Cardiac muscle cell (in vitro differentiated cells and primary cell): Measurements from ENCODE around the gene TMEM184A. TPM values are rescaled to one million over a fixed set of nuclear protein-coding genes. Genes with fewer than 3 reads are reported as not detected.

Experiments
- DNase-seq, 2 donors: peaks; one replicate each; pipeline versions ENCODE4 v3.0.0 to v3.0.0-alpha.2; 2010 to 2017; ENCODE audit warnings: low read depth in 1 of 2, low spot score in 1 of 2
- H3K27ac ChIP-seq: fragments of 200-600 bp; sonication (generic); 2 replicates; pipeline ENCODE4 v1.5.1; 2016
- H3K27me3 ChIP-seq: fragments of 200-600 bp; sonication (generic); 2 replicates; pipeline ENCODE4 v1.6.0; 2016; ENCODE audit warnings: control low read depth
- H3K36me3 ChIP-seq: fragments of 200-600 bp; sonication (generic); 2 replicates; pipeline ENCODE4 v1.5.1; 2016; ENCODE audit warnings: control low read depth
- H3K4me1 ChIP-seq: fragments of 200-600 bp; sonication (generic); 2 replicates; pipeline ENCODE4 v1.8.1; 2017; ENCODE audit warnings: low read depth, mild to moderate bottlenecking, mixed run types
- H3K4me3 ChIP-seq: fragments of 200-600 bp; sonication (generic); 2 replicates; pipeline ENCODE4 v1.5.1; 2016; ENCODE audit warnings: mild to moderate bottlenecking
- H3K9me3 ChIP-seq: fragments of 200-600 bp; sonication (generic); 2 replicates; pipeline ENCODE4 v1.5.1; 2017; ENCODE audit warnings: low read depth, mild to moderate bottlenecking, control low read depth
- CTCF ChIP-seq: IDR thresholded peaks from 2 replicates; pipeline ENCODE4 v1.5.1; 2012; ENCODE audit warnings: low read depth, mild to moderate bottlenecking, low read length
- polyA plus RNA-seq: library from polyadenylated mRNA; unstranded; fragments of >200 nt; fragmentation: Nextera tagmentation; extraction: Ambion mirVana; gene quantifications from 2 replicates; pipeline ENCODE4 v1.2.1, GENCODE V29; 2016
- total RNA-seq: library from RNA; depleted of rRNA; stranded (reverse); fragments of >200 nt; gene quantifications from 2 replicates; pipeline ENCODE4 v1.2.3, GENCODE V29; 2016

TMEM184A gene
- total and polyA plus RNA-seq, 2 experiments from 2014 or later: 2.1 to 3.0 TPM

GRCh38 chr7:1599640-1600395 is 43.8 kb upstream of the TMEM184A start:
- no peak for DNase-seq
- Histone ChIP-seq H3K9me3 (no peaks in the 10 kb centered on the region), H3K27me3 (no peaks in the 10 kb centered on the region), H3K27ac (no peak overlapping the region), H3K36me3 (no peaks in the 10 kb centered on the region), H3K4me3 (no peak overlapping the region), H3K4me1 (no peaks in the 10 kb centered on the region)
- no peak for TF ChIP-seq CTCF

DNA sequence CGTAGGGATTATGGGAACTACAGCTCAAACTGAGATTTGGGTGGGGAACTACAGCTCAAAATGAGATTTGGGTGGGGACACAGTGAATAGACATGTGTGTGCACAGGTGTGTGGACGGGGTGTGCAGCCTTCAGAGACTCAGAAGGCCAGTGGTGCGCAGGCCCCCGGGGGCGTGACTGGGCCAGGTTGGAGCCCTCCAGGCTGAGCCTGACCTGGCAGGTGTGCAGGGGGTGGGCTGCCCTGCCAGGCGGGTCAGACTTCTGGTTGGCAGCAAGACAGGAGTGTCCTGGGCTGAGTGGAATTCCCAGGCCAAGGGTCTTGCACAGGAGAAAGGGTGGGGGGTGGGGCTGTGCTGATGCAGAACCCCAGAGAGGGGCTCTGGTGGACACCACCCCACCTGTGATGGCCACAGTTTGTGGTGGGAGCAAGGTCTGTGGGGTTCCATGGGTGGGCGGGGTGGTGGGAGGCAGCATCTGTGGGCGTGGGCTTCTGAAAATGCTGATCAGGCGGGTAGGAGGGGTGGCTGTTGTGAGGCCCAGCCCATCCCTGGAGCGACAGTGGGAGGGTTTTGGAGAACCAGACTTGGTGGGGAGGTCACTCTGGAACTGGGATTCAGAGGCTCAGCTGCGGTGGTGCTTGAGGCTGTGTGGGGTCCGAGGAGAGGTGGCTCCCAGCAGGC is 43.1 kb upstream of the TMEM184A start:
- Histone ChIP-seq H3K27ac (no peak overlapping the region), H3K4me3 (no peak overlapping the region), H3K4me1 (no peaks in the 10 kb centered on the region), H3K36me3 (no peaks in the 10 kb centered on the region), H3K9me3 (no peaks in the 10 kb centered on the region), H3K27me3 (no peaks in the 10 kb centered on the region)
- DNase-seq: no peak
- TF ChIP-seq CTCF: no peak

GRCh38 chr7:1598286-1598685 is 42.3 kb upstream of the TMEM184A start:
- H3K9me3 ChIP-seq: no peaks in the 10 kb centered on the region
- no peaks in the 10 kb centered on the region for H3K4me1 ChIP-seq
- DNase-seq: no peak
- no peak overlapping the region for H3K27ac ChIP-seq
- H3K27me3 ChIP-seq: no peaks in the 10 kb centered on the region
- no peak for TF ChIP-seq CTCF
- H3K36me3 ChIP-seq: no peaks in the 10 kb centered on the region
- no peak overlapping the region for H3K4me3 ChIP-seq

DNA sequence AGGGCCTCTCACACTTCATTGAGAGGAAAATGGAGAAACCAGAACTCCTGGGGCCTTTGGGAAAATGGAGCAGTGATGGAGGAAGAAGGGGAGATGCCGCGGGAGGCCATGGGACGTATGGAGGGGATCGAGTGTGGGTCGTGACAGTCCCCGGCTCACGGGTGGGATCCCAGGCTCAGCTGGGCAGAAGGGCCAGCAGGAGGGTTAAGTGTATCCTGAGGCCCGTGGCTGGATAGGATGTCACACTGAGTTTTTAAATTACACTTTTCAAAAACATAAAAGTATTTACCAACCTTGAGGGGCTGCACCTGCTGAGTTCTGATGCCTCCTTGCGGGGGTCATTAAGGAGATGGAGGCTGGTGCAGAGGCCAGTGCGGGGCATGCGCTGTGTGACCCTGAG is 41.8 kb upstream of the TMEM184A start:
- no peak for TF ChIP-seq CTCF

GRCh38 chr7:1597066-1597760 is 41.2 kb upstream of the TMEM184A start:
- H3K27me3 ChIP-seq: peaks cover 6% of the 10 kb centered on the region
- no peak for DNase-seq

More for the DNA sequence above, 41.8 kb upstream of the TMEM184A start:
- Histone ChIP-seq H3K4me3 (no peak overlapping the region), H3K27me3 (peaks cover 3% of the 10 kb centered on the region), H3K4me1 (no peaks in the 10 kb centered on the region), H3K36me3 (no peaks in the 10 kb centered on the region), H3K9me3 (no peaks in the 10 kb centered on the region), H3K27ac (no peak overlapping the region)
- no peak for DNase-seq

More at GRCh38 chr7:1597066-1597760, 41.2 kb upstream of the TMEM184A start:
- no peak overlapping the region for H3K4me3 ChIP-seq
- no peak for TF ChIP-seq CTCF
- H3K27ac ChIP-seq: no peak overlapping the region
- no peaks in the 10 kb centered on the region for H3K9me3 ChIP-seq
- H3K4me1 ChIP-seq: no peaks in the 10 kb centered on the region
- no peaks in the 10 kb centered on the region for H3K36me3 ChIP-seq
